Skeletal muscle satellite cell (primary cell): ENCODE measurements around the gene MAMDC2.

Experiments
- H3K27me3 ChIP-seq: 2 replicates; pipeline ENCODE4 v1.7.0; 2013; ENCODE audit warnings: low read length; ENCODE audit not compliant: control insufficient read depth, insufficient read depth
- H3K36me3 ChIP-seq: 2 replicates; pipeline ENCODE4 v1.7.0; 2013; ENCODE audit warnings: mild to moderate bottlenecking, control low read depth, low read length; ENCODE audit not compliant: insufficient read depth
- H3K4me1 ChIP-seq: 2 replicates; pipeline ENCODE4 v1.7.0; 2013; ENCODE audit warnings: low read length; ENCODE audit not compliant: control insufficient read depth, insufficient read depth
- H3K4me2 ChIP-seq: 2 replicates; pipeline ENCODE4 v1.7.0; 2013; ENCODE audit warnings: mild to moderate bottlenecking, low read length
- H3K4me3 ChIP-seq: 2 replicates; pipeline ENCODE4 v1.7.0; 2013; ENCODE audit warnings: low read length
- H3K9ac ChIP-seq: 2 replicates; pipeline ENCODE4 v1.7.0; 2013; ENCODE audit warnings: mild to moderate bottlenecking, low read depth, low read length, moderate library complexity
- H3K9me3 ChIP-seq: replicated peaks from 2 replicates; pipeline ENCODE4 v1.7.0; 2013; ENCODE audit warnings: mild to moderate bottlenecking, control low read depth, low read length

Gene MAMDC2

GRCh38 chr9:70111641-70112236, 68.1 kb downstream of the MAMDC2 start:
- Histone ChIP-seq H3K27me3 (no peaks in the 10 kb centered on the region), H3K4me3 (no peak overlapping the region), H3K4me2 (no peak overlapping the region), H3K9me3 (no peaks in the 10 kb centered on the region), H3K4me1 (peaks cover 21% of the 10 kb centered on the region), H3K36me3 (no peaks in the 10 kb centered on the region), H3K9ac (no peak overlapping the region)

GRCh38 chr9:70112981-70113380, 69.3 kb downstream of the MAMDC2 start:
- no peaks in the 10 kb centered on the region for H3K9me3 ChIP-seq
- peaks cover 28% of the 10 kb centered on the region for H3K4me1 ChIP-seq
- no peaks in the 10 kb centered on the region for H3K36me3 ChIP-seq
- no peak overlapping the region for H3K4me3 ChIP-seq
- no peak overlapping the region for H3K9ac ChIP-seq
- H3K4me2 ChIP-seq, result no peak overlapping the region
- no peaks in the 10 kb centered on the region for H3K27me3 ChIP-seq

- Histone ChIP-seq H3K4me3 (no peak overlapping the region), H3K36me3 (no peaks in the 10 kb centered on the region), H3K4me1 (peaks cover 33% of the 10 kb centered on the region), H3K9me3 (no peaks in the 10 kb centered on the region), H3K27me3 (no peaks in the 10 kb centered on the region), H3K9ac (no peak overlapping the region), H3K4me2 (no peak overlapping the region)
Observed at GRCh38 chr9:70113403-70114022, 69.9 kb downstream of the MAMDC2 start.

- Histone ChIP-seq H3K4me1 (peaks cover 47% of the 10 kb centered on the region), H3K9me3 (no peaks in the 10 kb centered on the region), H3K9ac (no peak overlapping the region), H3K4me3 (no peak overlapping the region), H3K36me3 (no peaks in the 10 kb centered on the region), H3K27me3 (no peaks in the 10 kb centered on the region), H3K4me2 (no peak overlapping the region)
Observed at GRCh38 chr9:70114898-70115297, 71.2 kb downstream of the MAMDC2 start.

- Histone ChIP-seq H3K9me3 (no peaks in the 10 kb centered on the region), H3K4me1 (peaks cover 65% of the 10 kb centered on the region), H3K36me3 (no peaks in the 10 kb centered on the region), H3K4me2 (peak overlapping the region; percentile 0), H3K9ac (no peak overlapping the region), H3K4me3 (no peak overlapping the region), H3K27me3 (no peaks in the 10 kb centered on the region)
Observed at GRCh38 chr9:70117835-70118319, 74.2 kb downstream of the MAMDC2 start.

- H3K4me3 ChIP-seq, result no peak overlapping the region
- H3K9ac ChIP-seq, result peak overlapping the region; percentile 37
- H3K27me3 ChIP-seq, result no peaks in the 10 kb centered on the region
- H3K36me3 ChIP-seq, result no peaks in the 10 kb centered on the region
- H3K4me2 ChIP-seq, result no peak overlapping the region
- peaks cover 61% of the 10 kb centered on the region for H3K4me1 ChIP-seq
- no peaks in the 10 kb centered on the region for H3K9me3 ChIP-seq
Observed at GRCh38 chr9:70119786-70120185, 76.1 kb downstream of the MAMDC2 start.

GRCh38 chr9:70120834-70121510, 77.3 kb downstream of the MAMDC2 start:
- peaks cover 56% of the 10 kb centered on the region for H3K4me1 ChIP-seq
- no peaks in the 10 kb centered on the region for H3K27me3 ChIP-seq
- no peaks in the 10 kb centered on the region for H3K36me3 ChIP-seq
- peak overlapping the region; percentile 34 for H3K4me2 ChIP-seq
- H3K4me3 ChIP-seq, result no peak overlapping the region
- peak overlapping the region; percentile 37 for H3K9ac ChIP-seq
- no peaks in the 10 kb centered on the region for H3K9me3 ChIP-seq

GRCh38 chr9:70121818-70122436, 78.3 kb downstream of the MAMDC2 start:
- Histone ChIP-seq H3K9me3 (no peaks in the 10 kb centered on the region), H3K9ac (no peak overlapping the region), H3K4me1 (peaks cover 61% of the 10 kb centered on the region), H3K36me3 (no peaks in the 10 kb centered on the region), H3K4me3 (no peak overlapping the region), H3K4me2 (no peak overlapping the region), H3K27me3 (no peaks in the 10 kb centered on the region)

GRCh38 chr9:70123695-70124094, 80.0 kb downstream of the MAMDC2 start:
- Histone ChIP-seq H3K9ac (no peak overlapping the region), H3K4me1 (peaks cover 48% of the 10 kb centered on the region), H3K36me3 (no peaks in the 10 kb centered on the region), H3K4me3 (no peak overlapping the region), H3K4me2 (no peak overlapping the region), H3K9me3 (no peaks in the 10 kb centered on the region), H3K27me3 (no peaks in the 10 kb centered on the region)

GRCh38 chr9:70125621-70126263, 82.1 kb downstream of the MAMDC2 start:
- H3K9me3 ChIP-seq, result no peaks in the 10 kb centered on the region
- H3K4me2 ChIP-seq, result no peak overlapping the region
- H3K9ac ChIP-seq, result no peak overlapping the region
- no peaks in the 10 kb centered on the region for H3K27me3 ChIP-seq
- H3K36me3 ChIP-seq, result no peaks in the 10 kb centered on the region
- H3K4me3 ChIP-seq, result no peak overlapping the region
- H3K4me1 ChIP-seq, result peaks cover 28% of the 10 kb centered on the region

GRCh38 chr9:70127036-70127435, 83.4 kb downstream of the MAMDC2 start:
- no peak overlapping the region for H3K4me3 ChIP-seq
- H3K36me3 ChIP-seq, result no peaks in the 10 kb centered on the region
- peaks cover 15% of the 10 kb centered on the region for H3K4me1 ChIP-seq
- H3K27me3 ChIP-seq, result no peaks in the 10 kb centered on the region
- no peaks in the 10 kb centered on the region for H3K9me3 ChIP-seq
- H3K4me2 ChIP-seq, result no peak overlapping the region
- no peak overlapping the region for H3K9ac ChIP-seq
